ACHN (cell line): ENCODE measurements around the gene PIEZO1.

Source experiments
- DNase-seq: peaks from one replicate; pipeline ENCODE4 v3.0.0-alpha.2; 2015
- in situ Hi-C: cut with HindIII; loops from 2 replicates; pipeline ENCODE4 v1.10.0; 2017; ENCODE audit warnings: low sequenced_read_pairs, low pct_ligation_motif_present, low pct_unique_long_range_greater_than_20kb

Gene PIEZO1

DNA sequence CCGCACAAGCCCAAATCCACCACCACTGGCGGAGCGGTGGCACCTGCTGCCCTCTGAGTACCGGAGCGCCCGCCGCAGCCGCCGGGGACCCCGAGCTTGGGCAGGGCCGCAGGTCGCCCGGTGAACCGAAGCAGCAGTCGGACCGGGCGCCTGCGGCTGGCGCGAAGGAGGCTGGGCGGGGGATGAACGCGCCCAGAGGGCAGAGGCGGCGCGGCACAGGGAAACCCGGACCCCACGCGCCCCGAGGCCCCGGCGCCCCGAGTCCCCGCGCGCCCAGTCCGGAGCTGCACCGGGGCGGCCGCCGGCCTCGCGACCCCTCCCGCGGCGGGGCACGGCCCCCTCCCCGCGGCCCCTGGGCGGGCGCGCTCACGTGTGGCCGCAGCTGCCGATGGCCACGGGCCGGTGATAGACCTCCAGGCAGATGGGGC, 79.2 kb downstream of the PIEZO1 start:
- in situ Hi-C loops, result no loop called here
- peak; percentile 26 for DNase-seq

DNA sequence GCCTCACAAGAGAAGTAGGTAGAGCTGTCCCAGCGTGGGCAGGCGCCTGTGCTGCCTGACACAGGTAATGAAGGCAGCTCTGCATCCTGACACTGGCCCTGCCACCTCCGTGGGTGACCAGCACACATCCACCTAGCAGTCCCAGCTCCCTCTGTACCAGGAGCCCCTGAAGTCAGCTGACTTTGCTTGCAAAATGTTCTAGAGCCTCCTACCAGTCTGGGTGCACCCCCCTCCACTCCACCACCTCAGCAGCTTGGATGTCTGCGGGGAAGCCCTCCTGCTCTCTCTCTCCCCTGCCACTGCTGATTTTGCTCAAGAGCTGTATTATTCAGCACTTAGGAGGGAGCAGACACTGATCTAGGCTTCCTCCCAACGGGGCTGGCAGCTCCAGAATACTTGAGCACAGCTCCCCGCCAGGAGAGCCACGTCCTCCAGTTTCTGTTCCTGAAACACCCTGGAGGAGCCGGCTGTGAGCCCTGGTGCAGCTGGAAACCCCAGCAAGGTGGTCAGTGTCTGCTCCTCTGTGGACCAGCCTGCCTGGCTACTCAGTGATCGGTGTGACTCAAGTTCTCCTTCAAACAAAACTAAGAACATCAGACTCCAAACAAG, 79.8 kb downstream of the PIEZO1 start:
- in situ Hi-C loops, result no loop called here
- DNase-seq, result no peak

DNA sequence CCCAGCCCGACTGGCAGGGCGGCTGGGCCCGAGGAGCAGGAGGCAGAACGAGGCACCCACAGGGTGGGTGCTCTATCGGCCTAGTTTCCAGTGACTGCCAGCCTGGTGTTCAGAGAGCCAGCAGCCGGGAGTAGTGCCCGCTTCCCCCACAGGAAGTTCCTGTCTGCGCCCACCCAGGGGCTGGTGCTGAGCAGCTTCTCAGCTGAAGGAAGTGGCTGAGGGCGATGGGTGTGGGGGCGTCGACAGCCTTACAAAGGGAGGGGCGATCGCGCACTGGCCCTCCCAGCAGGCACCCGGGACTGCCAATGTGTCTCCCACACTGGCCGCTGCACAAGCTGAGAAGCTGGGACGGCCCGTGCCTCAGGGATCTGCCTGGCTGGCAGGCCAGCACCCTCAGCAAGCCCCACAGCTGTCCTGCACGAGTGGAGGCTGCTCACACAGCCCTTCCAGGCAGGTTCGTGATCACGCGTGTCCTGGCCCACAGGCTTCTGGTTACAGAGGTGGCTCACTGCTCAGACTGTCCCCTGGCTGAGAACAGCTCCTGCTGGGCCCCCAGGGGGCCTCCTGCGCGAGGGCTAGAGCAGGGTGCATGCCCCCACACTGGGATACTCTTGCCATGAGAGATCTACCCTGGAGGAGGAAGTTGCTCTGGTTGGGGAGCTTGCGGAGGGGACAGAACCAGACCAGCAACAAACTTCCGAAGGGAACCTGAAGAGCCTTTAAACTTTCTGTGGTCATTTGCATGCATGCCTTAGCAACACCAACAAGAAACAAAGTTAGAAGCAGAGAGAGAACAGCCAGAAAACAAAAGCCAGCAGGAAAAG, 81.3 kb downstream of the PIEZO1 start:
- in situ Hi-C loops, result no loop called here
- DNase-seq, result no peak

DNA sequence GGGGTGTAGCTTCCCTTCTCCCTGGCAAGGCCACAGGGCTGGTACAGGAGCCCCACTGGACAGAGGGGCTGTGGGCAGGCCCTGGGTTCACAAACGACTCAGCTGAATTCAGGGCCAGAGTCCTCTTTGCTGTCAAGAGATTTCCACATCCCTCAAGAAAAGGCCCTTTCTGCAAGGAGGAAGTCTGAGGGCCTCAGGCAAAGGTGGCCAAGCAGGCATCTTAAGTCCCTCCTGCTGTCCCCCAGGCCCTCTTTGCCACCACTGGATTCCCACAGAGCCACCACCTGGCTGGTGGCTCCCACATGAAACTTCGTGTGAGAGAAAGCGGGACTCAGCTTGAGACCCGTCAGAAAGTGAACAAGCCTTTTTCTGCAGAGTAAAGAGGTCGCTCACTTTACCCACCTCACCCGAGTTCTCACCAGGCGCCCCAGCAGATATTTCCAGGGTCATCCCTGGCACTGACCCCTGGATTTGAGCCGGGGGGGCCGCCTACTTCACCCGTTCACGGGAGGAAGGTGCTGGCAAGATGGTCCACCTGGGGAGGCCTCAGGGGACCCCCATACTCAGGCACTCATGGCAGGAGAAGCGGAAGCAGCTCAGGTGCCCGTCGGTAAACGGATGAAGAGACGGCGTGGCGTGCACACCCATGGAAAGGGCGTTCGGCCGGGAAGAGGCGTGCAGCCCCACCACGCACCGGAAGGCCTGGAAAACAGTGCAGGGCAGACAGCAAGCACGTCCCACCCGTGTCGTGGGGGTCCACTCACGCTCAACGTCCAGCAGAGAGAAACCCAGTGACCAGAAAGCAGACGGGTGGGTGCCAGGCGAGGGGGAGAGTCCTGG, 82.4 kb downstream of the PIEZO1 start:
- DNase-seq, result no peak
- in situ Hi-C loops, result no loop called here

DNA sequence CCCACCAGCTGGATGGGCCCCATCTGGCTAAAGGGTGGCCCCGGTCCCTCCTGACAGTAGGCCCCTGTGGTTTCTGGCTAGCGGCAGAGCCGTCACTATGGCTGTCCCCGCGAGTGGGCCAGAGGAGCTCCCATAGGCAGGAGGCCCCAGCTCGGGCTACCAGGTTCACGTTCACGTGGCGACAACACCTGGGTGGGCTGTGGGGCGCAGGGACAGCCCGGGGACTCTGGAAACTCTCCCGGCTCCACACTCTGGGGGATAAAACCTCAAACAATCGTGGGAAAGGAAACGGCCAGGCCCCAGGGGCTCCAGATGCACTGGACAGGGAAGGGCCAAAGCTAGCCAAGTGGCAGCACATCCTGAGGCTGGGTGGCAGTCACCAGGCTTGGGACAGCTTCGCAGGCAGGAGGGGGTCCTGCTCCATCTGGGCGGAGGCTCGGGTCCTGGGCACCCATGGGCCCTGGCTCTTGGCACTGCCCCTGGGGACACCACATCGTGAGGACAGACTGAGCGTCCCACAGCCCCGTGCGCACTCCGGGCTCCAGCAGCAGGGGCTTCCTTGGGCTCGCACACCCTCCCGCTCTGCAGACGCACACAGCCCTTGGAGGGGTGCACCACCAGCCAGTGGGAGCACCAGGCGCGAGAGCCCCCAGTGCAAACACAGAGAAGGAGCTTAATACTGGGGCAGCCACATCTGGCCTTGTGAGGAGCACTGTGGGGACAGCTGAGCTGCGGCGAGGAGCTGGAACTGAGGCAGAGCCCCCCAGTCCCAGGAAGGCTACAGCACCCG, 83.2 kb downstream of the PIEZO1 start:
- no peak for DNase-seq
- in situ Hi-C loops, result no loop called here

DNA sequence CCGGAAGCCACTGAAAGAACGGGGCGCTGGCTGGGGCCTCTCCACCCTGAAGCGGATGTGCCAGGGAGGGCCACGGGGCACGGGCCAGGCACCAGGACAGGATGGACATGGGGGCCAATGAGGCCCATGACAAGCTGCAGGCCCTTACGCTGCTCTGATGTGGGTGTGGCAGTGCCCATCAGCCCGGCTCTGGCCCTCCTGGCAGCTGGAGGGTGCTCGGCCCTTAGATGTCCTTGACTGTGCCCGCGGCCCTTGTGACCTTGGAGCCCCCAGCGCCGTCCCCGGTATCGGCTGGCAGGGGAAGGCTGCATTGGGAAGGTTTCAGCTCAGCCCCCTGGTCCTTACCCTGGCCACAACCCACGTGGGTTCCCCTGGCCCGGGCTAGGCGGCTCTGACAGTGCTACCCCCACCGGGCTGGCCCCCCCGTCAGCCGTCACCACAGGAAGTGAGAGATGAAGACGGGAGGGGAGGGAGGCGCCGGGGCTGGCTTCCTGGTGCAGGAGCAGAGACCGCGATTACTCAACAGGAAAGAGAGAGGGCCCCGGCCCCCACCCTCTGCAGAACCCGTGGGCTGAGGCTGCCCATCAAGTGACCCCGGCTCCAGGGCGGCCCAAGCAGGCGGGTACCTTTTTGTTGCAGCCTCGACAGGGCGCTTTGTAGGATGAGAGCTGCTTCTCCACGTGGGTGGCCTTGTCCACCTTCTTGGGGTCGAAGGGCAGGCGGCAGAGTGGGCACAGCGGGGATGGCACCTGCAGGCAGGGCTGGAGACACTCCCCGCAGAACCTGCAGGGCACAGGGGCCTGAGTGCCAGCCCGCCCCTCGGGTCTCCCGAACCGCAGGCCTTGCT, 84.2 kb downstream of the PIEZO1 start:
- DNase-seq, result no peak
- in situ Hi-C loops, result no loop called here

DNA sequence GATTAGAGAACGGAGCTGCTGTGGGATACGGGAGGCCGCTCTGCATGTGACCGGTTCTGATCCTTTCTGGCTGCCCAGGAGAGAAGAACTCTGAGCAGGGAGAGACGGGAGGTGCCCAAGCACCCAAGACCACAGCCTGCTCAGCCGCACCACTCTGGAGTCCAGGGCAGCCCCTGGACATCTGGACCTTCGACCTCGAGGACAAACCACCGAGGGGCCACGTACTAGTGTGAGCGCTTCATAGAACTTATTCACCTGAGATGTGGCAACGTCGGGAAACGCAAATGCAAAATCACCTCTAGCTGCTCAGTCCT, 84.7 kb downstream of the PIEZO1 start:
- in situ Hi-C loops, result no loop called here
- DNase-seq, result no peak

DNA sequence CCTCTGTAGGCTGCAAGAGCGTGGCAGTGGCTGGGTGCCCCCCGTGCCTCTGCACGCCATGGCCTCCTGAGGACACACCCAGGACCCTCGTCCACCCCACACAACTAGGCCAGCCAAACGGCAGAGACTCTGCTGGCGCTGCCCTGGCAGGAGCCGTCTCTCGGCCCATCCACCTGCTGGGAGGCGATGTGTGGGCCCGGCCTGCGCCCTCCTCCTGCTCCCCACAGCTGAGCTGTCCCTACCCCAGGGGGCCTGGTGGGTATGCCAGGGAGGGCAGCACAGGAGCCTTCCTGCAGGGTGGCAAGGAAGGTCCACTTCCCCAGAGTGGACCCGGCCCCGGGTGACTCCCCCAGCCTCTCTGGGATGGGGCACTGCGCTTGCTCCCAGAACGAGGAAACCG, 85.8 kb downstream of the PIEZO1 start:
- no peak for DNase-seq
- in situ Hi-C loops, result no loop called here

DNA sequence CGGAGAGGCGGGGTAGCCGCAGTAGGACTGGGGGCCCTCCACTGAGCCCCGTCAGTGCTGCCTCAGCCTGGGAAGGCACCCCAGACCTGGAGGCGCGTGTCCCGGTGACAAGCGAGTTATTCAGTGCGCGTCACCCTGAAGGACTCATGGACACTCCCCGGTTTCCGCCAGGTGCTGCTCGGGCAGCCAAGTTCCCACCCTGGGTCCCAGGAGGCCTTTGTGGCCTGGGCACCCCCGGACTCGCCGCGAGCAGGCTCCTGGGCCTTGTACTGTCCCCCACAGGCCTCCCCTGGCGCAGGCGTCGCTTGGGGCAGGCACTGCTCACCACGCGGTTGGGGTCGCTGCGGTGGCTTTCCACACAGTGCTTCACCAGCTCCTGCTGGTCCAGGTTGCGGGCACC, 86.4 kb downstream of the PIEZO1 start:
- no peak for DNase-seq
- in situ Hi-C loops, result no loop called here

DNA sequence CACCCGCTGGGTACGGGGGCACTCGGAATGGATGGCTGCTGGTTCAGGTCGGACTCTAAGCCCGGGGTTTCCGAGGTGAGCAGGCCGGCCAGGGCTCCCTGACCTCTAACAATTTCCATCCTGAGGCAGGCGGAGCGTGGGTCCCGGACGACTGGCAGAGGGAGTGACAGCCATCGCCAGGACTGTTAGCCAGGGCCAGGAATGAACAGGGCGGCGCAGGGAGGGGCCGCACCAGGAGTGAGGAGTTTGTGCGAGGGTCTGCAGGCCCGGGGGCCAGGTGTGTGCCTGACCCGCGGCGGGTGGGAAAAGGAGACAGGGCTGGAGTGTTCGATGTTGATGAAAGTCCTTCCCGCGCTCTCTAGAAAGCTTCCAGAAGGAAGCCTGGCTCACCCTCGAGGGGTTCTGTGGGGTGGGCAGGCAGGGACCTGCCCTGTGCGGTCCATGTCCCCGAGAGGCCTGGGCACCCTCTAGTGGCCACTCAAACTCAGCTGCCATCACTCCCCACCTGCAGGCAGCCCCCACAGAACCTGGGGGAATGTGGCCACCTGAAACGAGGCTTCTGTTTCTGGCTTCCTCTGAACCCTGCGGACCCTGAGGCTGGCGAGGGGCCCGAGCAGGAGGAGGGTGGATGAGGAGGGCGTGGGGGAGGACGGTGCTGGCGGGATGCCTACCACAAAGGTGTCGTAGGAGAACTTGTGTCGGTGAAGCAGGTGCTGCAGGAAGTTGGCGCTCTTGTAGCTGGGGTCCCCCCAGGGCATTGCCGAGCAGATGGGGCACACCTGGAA, 87.0 kb downstream of the PIEZO1 start:
- peak; percentile 17 for DNase-seq
- in situ Hi-C loops, result no loop called here

DNA sequence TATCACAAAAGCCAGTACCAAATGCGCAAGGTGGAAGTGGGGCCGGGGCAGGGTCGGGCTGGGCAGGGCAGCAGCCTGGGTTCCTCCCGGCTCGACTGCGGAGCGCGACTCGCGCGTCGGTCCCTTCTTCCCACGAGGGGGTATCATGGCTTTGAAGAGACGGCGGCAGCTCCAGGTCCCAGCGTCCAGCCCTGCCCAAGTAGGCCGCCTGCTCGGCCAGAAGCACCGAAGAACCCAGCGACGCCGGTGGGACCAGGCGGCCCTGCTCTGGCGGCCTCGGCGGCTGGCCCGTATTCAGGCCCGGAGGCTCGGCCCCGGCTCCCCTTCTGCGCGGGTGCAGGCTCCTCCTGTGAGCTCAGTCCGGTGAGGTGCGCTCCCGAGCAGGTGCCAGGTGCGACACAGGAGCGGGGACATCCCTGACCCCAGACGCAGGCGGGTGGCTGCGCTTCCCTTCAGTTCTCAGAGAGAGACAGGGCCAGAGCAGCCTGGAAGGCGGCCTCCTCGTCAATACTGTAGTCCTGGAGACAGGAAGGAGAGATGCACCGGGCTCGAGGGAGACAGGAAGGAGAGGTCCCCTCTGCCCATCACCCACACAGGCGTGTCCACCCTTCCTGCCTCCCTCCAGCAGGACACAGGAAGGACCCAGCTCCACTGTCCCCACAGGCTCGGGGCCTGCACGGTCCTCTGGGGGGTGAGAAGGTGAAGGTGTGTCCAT, 87.7 kb downstream of the PIEZO1 start:
- in situ Hi-C loops, result no loop called here
- no peak for DNase-seq

DNA sequence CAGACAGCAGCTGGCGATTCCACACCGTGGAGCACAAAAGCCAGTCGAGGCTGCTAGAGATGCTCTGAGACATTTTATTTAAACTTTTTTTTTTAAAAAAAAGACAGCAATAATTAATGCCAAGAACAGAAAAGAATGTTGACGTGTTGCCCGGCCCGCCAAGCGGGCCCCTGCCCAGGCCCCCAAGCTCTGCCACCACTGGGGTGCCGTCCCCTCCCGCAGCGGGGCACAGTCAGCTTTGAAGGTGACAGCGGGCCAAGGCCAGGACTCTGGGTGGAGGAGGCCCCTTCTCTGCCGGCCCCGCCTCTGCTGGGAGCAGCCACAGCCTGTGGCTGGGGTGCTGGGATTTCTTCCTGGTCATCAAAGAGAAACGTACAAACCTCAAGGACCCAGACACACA, 88.6 kb downstream of the PIEZO1 start:
- DNase-seq, result no peak
- in situ Hi-C loops, result no loop called here

DNA sequence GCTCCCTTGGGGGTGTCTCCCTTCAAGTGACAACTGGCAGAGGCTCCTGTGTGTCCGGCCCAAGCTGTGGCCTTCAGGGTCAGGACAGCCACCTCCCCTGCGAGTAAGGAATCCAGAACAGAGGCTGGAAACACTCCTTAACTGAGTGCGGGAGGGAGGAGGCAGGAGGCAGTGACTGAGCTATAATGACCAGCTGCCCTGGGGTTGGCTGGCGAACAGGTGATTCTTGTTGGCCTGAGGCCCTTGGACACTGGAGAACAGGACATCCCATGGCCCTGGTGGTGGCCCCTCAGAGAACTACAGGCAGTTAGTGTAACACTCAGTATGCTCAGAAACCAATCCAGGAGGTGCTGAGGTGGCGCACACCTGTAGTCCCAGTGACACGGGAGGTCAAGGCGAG, 89.3 kb downstream of the PIEZO1 start:
- no peak for DNase-seq
- in situ Hi-C loops, result no loop called here

DNA sequence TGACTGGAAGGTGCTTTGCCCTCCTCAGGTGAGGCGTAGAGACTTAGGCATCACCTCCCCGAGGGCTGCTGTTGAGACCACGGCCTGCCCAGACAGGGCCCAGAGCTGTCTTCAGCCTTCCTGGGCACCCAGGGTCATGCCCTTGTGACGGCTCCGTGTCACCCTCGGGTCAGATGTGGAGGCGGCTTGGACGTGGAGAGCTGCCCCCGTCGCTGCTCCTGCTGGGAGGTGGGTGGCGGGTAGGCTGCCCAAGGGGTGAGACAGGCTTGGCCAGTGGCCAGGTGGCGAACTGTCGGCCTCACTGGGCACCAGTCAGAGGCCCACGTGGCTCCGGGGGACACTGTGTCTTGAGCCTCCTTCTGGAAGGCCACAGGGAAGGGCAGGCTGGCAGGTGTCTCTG, 89.8 kb downstream of the PIEZO1 start:
- no peak for DNase-seq
- in situ Hi-C loops, result no loop called here

DNA sequence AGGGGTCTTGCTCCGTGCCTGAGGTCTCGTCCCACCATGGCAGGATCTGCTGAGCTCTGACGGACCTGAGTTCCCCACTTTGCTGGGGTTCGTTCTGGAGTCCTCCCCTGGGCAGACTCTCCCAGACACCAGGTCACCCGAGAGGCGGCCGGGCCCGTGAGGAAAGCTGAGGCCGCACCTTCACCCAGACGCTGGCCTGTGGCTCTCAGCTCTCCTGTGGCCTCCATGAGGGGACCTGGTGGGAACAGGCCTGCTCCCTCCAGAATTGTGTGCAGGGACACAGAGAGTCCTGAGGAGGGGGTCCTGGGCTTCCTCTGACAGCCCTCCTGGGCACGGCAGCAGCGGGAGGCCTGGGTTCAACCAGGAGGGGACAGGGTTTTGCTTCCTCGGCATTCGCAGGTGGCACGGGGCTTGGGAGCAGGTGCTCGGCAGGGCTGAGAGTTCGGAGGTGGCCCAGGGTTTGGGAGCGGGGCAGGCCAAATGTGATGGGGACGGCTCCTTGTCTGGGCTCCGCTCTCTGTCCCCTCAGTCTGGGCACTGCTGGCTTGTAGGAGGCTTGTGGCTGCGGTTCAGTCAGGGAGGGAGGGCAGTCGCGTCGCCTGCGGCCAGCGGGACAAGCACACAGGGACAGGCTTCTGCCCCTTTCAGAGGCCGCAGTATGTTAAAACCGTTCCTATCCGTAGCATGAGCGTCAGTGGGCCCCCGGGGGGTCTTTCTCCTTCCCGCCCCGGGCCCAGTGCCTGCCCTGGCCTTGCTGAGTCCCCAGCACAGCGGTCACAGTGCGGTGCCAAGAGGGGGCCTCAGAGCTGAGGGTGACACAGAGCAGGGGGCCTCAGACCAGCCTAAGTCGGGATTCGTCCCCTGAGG, 90.6 kb downstream of the PIEZO1 start:
- in situ Hi-C loops, result no loop called here
- no peak for DNase-seq
